HG03196 (cell line): ENCODE data around the gene SLC25A10.

Source experiments
- ATAC-seq: cut with Tn5 transposase; IDR thresholded peaks from one replicate; pipeline ENCODE4 v1.9.1; 2021; ENCODE audit not compliant: unreplicated experiment

The SLC25A10 gene

DNA sequence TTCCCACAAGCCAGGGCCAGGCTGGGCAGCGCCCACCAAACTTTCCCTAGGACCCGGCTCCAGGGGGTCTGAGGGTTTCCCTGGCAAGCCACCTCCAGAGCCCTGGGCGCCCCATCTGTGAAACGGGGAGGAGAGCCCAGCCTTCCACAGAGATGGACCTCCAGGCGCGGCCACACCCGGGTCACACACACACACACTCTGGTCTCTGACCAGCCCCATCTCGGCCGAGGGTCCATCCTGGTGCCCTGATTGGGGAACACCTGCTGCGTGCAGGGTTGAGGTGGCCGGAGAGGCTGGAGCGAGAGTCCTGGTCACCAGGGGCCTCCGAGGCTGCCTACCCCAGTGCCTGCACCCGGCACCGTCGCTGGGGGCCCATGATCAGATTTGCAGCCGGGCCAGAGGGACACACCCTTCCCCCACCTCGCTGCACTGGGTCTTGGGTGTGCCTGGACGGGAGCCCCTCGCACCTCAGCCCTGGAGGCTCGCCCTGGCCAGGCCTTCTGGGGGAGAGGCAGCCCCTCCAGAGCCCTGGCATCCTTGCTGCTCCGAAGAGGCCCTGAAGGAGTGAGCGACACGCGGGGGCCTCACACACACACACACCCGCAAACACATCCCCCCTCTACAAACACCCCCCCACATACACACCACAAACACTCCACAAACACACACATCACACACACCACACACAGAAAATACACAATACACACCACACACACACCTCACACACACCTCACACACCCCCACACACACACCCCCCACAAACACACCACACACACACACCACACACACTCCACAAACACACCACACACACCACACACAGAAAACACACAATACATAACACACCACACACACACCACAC lies 29.7 kb downstream of the SLC25A10 start:
- no peak for ATAC-seq
